Trophoblast cell (in vitro differentiated cells and primary cell): ENCODE data around the gene ALLC.

Source experiments
- DNase-seq, 2 donors: peaks; one replicate each; pipeline ENCODE4 v3.0.0-alpha.2; 2016
- H2AFZ ChIP-seq: 2 replicates; pipeline ENCODE4 v1.6.1; 2013; ENCODE audit warnings: low read length, moderate library complexity, mild to moderate bottlenecking; ENCODE audit not compliant: insufficient read depth, poor library complexity
- H2AK5ac ChIP-seq: 2 replicates; pipeline ENCODE4 v1.6.1; 2013; ENCODE audit warnings: mild to moderate bottlenecking, low read length
- H2BK120ac ChIP-seq: 2 replicates; pipeline ENCODE4 v1.6.1; 2013; ENCODE audit warnings: low read length, mild to moderate bottlenecking, moderate library complexity; ENCODE audit not compliant: insufficient read depth, poor library complexity
- H2BK12ac ChIP-seq: 2 replicates; pipeline ENCODE4 v1.6.1; 2013; ENCODE audit warnings: mild to moderate bottlenecking, low read length, moderate library complexity
- H2BK5ac ChIP-seq: 2 replicates; pipeline ENCODE4 v1.6.1; 2013; ENCODE audit warnings: low read length, low read depth, moderate library complexity, mild to moderate bottlenecking; ENCODE audit not compliant: poor library complexity
- H3K14ac ChIP-seq: 2 replicates; pipeline ENCODE4 v1.6.1; 2013; ENCODE audit warnings: mild to moderate bottlenecking, low read length
- H3K18ac ChIP-seq: 2 replicates; pipeline ENCODE4 v1.6.1; 2013; ENCODE audit warnings: mild to moderate bottlenecking, low read length
- H3K23ac ChIP-seq: 2 replicates; pipeline ENCODE4 v1.6.1; 2013; ENCODE audit warnings: low read length
- H3K27ac ChIP-seq: 2 replicates; pipeline ENCODE4 v1.5.1; 2013; ENCODE audit warnings: low read depth, mild to moderate bottlenecking, inconsistent platforms, low read length, moderate library complexity
- H3K27me3 ChIP-seq: 2 replicates; pipeline ENCODE4 v1.6.1; 2013; ENCODE audit warnings: inconsistent platforms, mild to moderate bottlenecking, low read length, moderate library complexity; ENCODE audit not compliant: insufficient read depth
- H3K36me3 ChIP-seq, 2 experiments: 1 replicate in 1 of 2; 2 replicates in 1 of 2; pipeline ENCODE4 v1.6.1; 2013; ENCODE audit warnings: low read length in 2 of 2, mild to moderate bottlenecking in 2 of 2, moderate library complexity in 1 of 2; ENCODE audit not compliant: insufficient read depth in 2 of 2, control insufficient read depth in 1 of 2
- H3K4ac ChIP-seq: 2 replicates; pipeline ENCODE4 v1.6.1; 2013; ENCODE audit warnings: low read depth, mild to moderate bottlenecking, low read length, moderate library complexity
- H3K4me1 ChIP-seq, 2 experiments: 1 replicate in 1 of 2; 2 replicates in 1 of 2; pipeline ENCODE4 v1.6.1; 2013; ENCODE audit warnings: low read length in 2 of 2, mild to moderate bottlenecking in 2 of 2, moderate library complexity in 1 of 2; ENCODE audit not compliant: insufficient read depth in 2 of 2, control insufficient read depth in 1 of 2
- H3K4me2 ChIP-seq: 2 replicates; pipeline ENCODE4 v1.6.1; 2013; ENCODE audit warnings: inconsistent platforms, mild to moderate bottlenecking, low read length, moderate library complexity
- H3K4me3 ChIP-seq: 2 replicates; pipeline ENCODE4 v1.5.1; 2013; ENCODE audit warnings: mild to moderate bottlenecking, low read depth, low read length, inconsistent platforms
- H3K79me1 ChIP-seq: one replicate; pipeline ENCODE4 v1.6.1; 2013; ENCODE audit warnings: low read length
- H3K79me2 ChIP-seq: 2 replicates; pipeline ENCODE4 v1.6.1; 2013; ENCODE audit warnings: low read length, mild to moderate bottlenecking; ENCODE audit not compliant: control insufficient read depth, insufficient read depth, poor library complexity
- H3K9ac ChIP-seq: 2 replicates; pipeline ENCODE4 v1.6.1; 2013; ENCODE audit warnings: mild to moderate bottlenecking, low read length
- H3K9me3 ChIP-seq: 2 replicates; pipeline ENCODE4 v1.6.1; 2013; ENCODE audit warnings: low read depth, mild to moderate bottlenecking, control low read depth, inconsistent platforms, low read length; ENCODE audit not compliant: insufficient read depth
- H4K12ac ChIP-seq: 2 replicates; pipeline ENCODE4 v1.6.1; 2013; ENCODE audit warnings: low read depth, mild to moderate bottlenecking, low read length, moderate library complexity
- H4K8ac ChIP-seq: 2 replicates; pipeline ENCODE4 v1.6.1; 2013; ENCODE audit warnings: low read depth, mild to moderate bottlenecking, low read length, moderate library complexity
- H4K91ac ChIP-seq: one replicate; pipeline ENCODE4 v1.6.1; 2013; ENCODE audit warnings: low read depth, mild to moderate bottlenecking, low read length, moderate library complexity
- WGBS: extraction: QIAGEN DNeasy Blood & Tissue Kit; methylation state at CpG from one replicate; pipeline ENCODE4 v1.1.7; 2013; ENCODE audit warnings: missing lambda C conversion rate; ENCODE audit not compliant: insufficient read length, insufficient coverage; ENCODE audit errors: extremely low coverage; 5-methylcytosine and 5-hydroxymethylcytosine counted together

ALLC gene

GRCh38 chr2:3627500-3628100 is 30.4 kb upstream of the ALLC start:
- H4K12ac ChIP-seq, result no peak overlapping the region
- H3K4me2 ChIP-seq, result no peak overlapping the region
- H2BK5ac ChIP-seq, result no peak overlapping the region
- H3K9ac ChIP-seq, result no peak overlapping the region
- no peak overlapping the region for H4K91ac ChIP-seq
- WGBS, result no CpG with 5 or more reads among the region's 21 CpGs
- H4K8ac ChIP-seq, result no peak overlapping the region
- no peak overlapping the region for H3K4ac ChIP-seq
- H3K79me2 ChIP-seq, result no peaks in the 10 kb centered on the region
- no peaks in the 10 kb centered on the region for H3K79me1 ChIP-seq
- H2BK12ac ChIP-seq, result no peak overlapping the region
- no peak overlapping the region for H2AK5ac ChIP-seq
- H3K9me3 ChIP-seq, result peaks cover 6% of the 10 kb centered on the region
- H3K4me3 ChIP-seq, result no peak overlapping the region
- no peak overlapping the region for H3K23ac ChIP-seq
- H3K36me3 ChIP-seq, result no peaks in the 10 kb centered on the region
- H3K14ac ChIP-seq, result no peak overlapping the region
- no peaks in the 10 kb centered on the region for H3K4me1 ChIP-seq
- no peak overlapping the region for H3K27ac ChIP-seq
- H2AFZ ChIP-seq, result no peak overlapping the region
- H3K18ac ChIP-seq, result no peak overlapping the region
- no peak overlapping the region for H2BK120ac ChIP-seq
- DNase-seq, result no peak
- H3K27me3 ChIP-seq, result no peaks in the 10 kb centered on the region

- Histone ChIP-seq H3K4ac (no peak overlapping the region), H3K4me3 (no peak overlapping the region), H3K9ac (no peak overlapping the region), H3K23ac (no peak overlapping the region), H2BK5ac (no peak overlapping the region), H3K36me3 (no peaks in the 10 kb centered on the region), H4K8ac (no peak overlapping the region), H2AFZ (no peak overlapping the region), H3K18ac (no peak overlapping the region), H2BK120ac (no peak overlapping the region), H3K79me2 (no peaks in the 10 kb centered on the region), H3K27me3 (no peaks in the 10 kb centered on the region), H3K27ac (no peak overlapping the region), H4K91ac (no peak overlapping the region), H3K4me1 (no peaks in the 10 kb centered on the region), H4K12ac (no peak overlapping the region), H2AK5ac (no peak overlapping the region), H2BK12ac (no peak overlapping the region), H3K79me1 (no peaks in the 10 kb centered on the region), H3K9me3 (peaks cover 6% of the 10 kb centered on the region), H3K4me2 (no peak overlapping the region), H3K14ac (no peak overlapping the region)
- no CpG with 5 or more reads among the region's 10 CpGs for WGBS
- no peak for DNase-seq
These were observed 29.7 kb upstream of the ALLC start for GRCh38 chr2:3628241-3628679.

- Histone ChIP-seq H2BK5ac (no peak overlapping the region), H3K18ac (no peak overlapping the region), H3K4me2 (no peak overlapping the region), H3K4me3 (no peak overlapping the region), H3K23ac (no peak overlapping the region), H3K9ac (no peak overlapping the region), H3K27ac (no peak overlapping the region), H3K14ac (no peak overlapping the region), H3K36me3 (no peaks in the 10 kb centered on the region), H4K12ac (no peak overlapping the region), H3K4ac (no peak overlapping the region), H2AK5ac (no peak overlapping the region), H2BK120ac (no peak overlapping the region), H3K27me3 (no peaks in the 10 kb centered on the region), H3K9me3 (peaks cover 6% of the 10 kb centered on the region), H2BK12ac (no peak overlapping the region), H2AFZ (no peak overlapping the region), H4K8ac (no peak overlapping the region), H3K79me2 (no peaks in the 10 kb centered on the region), H4K91ac (no peak overlapping the region), H3K4me1 (no peaks in the 10 kb centered on the region), H3K79me1 (no peaks in the 10 kb centered on the region)
- WGBS, result no CpG with 5 or more reads among the region's 12 CpGs
- DNase-seq, result no peak
These were observed 29.2 kb upstream of the ALLC start for GRCh38 chr2:3628800-3629199.

- H3K79me1 ChIP-seq, result no peaks in the 10 kb centered on the region
- no peak overlapping the region for H4K12ac ChIP-seq
- no peak overlapping the region for H3K18ac ChIP-seq
- H3K36me3 ChIP-seq, result no peaks in the 10 kb centered on the region
- no CpG with 5 or more reads among the region's 7 CpGs for WGBS
- no peak overlapping the region for H2BK120ac ChIP-seq
- no peak overlapping the region for H4K8ac ChIP-seq
- no peak overlapping the region for H3K4me3 ChIP-seq
- H3K4me2 ChIP-seq, result no peak overlapping the region
- DNase-seq, result no peak
- no peak overlapping the region for H3K23ac ChIP-seq
- H3K4me1 ChIP-seq, result no peaks in the 10 kb centered on the region
- H3K27me3 ChIP-seq, result no peaks in the 10 kb centered on the region
- no peak overlapping the region for H3K9ac ChIP-seq
- H2BK5ac ChIP-seq, result no peak overlapping the region
- no peak overlapping the region for H2AFZ ChIP-seq
- H4K91ac ChIP-seq, result no peak overlapping the region
- H2BK12ac ChIP-seq, result no peak overlapping the region
- no peak overlapping the region for H3K27ac ChIP-seq
- H3K79me2 ChIP-seq, result no peaks in the 10 kb centered on the region
- no peak overlapping the region for H3K4ac ChIP-seq
- no peak overlapping the region for H3K14ac ChIP-seq
- no peak overlapping the region for H2AK5ac ChIP-seq
- peaks cover 4% of the 10 kb centered on the region for H3K9me3 ChIP-seq
These were observed 27.4 kb upstream of the ALLC start for GRCh38 chr2:3630631-3631030.
